Measurements from ENCODE around the gene TGDS. TPM values are rescaled to one million over a fixed set of nuclear protein-coding genes. Genes with fewer than 3 reads are reported as not detected.

The TGDS gene
- total RNA-seq, 2 experiments from 2014 or later, result 7.7 to 8.0 TPM

DNA sequence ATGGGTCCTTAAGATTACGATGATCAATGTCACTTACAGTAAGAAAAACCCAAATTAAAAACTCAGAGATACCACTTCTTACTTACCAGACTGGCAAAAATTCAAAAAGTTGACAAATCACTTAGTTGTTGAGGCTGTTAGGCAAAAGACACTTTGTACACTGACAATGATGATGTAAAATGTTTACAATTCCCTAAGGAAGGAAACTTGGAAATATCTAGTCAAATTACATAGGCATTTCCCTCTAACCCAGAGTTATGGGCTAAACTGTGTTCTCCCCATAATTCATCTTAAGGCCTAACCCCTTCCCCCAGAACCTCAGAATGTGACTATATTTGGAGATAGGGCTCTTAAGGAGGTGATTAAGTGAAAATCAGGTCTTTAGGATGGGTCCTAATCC is 12.0 kb downstream of the TGDS start:
- Histone ChIP-seq H3K4me2 (ENCODE audit: low read length) (no peak overlapping the region), H3K4me3 (ENCODE audit: low read depth, low read length, poor library complexity, severe bottlenecking) (no peak overlapping the region), H3K79me2 (ENCODE audit: insufficient read depth, low read depth, low read length) (no peaks in the 10 kb centered on the region), H2AFZ (ENCODE audit: low read length) (no peak overlapping the region), H3K4me1 (ENCODE audit: insufficient read depth, low read length, poor library complexity, severe bottlenecking) (no peaks in the 10 kb centered on the region), H3K27ac (ENCODE audit: low read depth, low read length, poor library complexity, severe bottlenecking) (no peak overlapping the region), H4K20me1 (ENCODE audit: insufficient read depth, low read length) (no peaks in the 10 kb centered on the region), H3K9me3 (ENCODE audit: low read length) (no peaks in the 10 kb centered on the region), H3K36me3 (ENCODE audit: insufficient read depth, low read length) (peaks cover 47% of the 10 kb centered on the region), H3K9me2 (ENCODE audit: insufficient read depth, low read length) (no peaks in the 10 kb centered on the region)
- TF ChIP-seq CTCF (conservative IDR thresholded peaks at IDR 0.05; ENCODE audit: low read length), result no peak
- no TSS peak for BruUV-seq (replicated peaks)
- POLR2A ChIA-PET, result no interaction called here
- DNase-seq (ENCODE audit: low spot score), result no peak
- CTCF ChIA-PET (ENCODE audit: unreplicated experiment), result no interaction called here
- intact Hi-C loops (cut with micrococcal nuclease; ENCODE audit: unreplicated experiment), result no loop called here

- no peak overlapping the region for H3K4me3 ChIP-seq (ENCODE audit: low read depth, low read length, poor library complexity, severe bottlenecking)
- DNase-seq (ENCODE audit: low spot score), result no peak
- TF ChIP-seq CTCF (conservative IDR thresholded peaks at IDR 0.05; ENCODE audit: low read length) (no peak), EZH2phosphoT487 (IDR thresholded peaks at IDR 0.05; ENCODE audit: borderline replicate concordance, low read depth, low read length) (no peak)
- ChIA-PET POLR2A (interaction anchor here (0.9 to 1.3 kb wide), 2 partner anchors 8 to 12 kb away, joined by 3 read pairs; no protein-coding TSS in a partner anchor), CTCF (ENCODE audit: unreplicated experiment) (no interaction called here)
- no peaks in the 10 kb centered on the region for H3K9me3 ChIP-seq (ENCODE audit: low read length)
- no peaks in the 10 kb centered on the region for H4K20me1 ChIP-seq (ENCODE audit: insufficient read depth, low read length)
- no peak overlapping the region for H2AFZ ChIP-seq (ENCODE audit: low read length)
- H3K9me2 ChIP-seq (ENCODE audit: insufficient read depth, low read length), result no peaks in the 10 kb centered on the region
- H3K4me1 ChIP-seq (ENCODE audit: insufficient read depth, low read length, poor library complexity, severe bottlenecking), result no peaks in the 10 kb centered on the region
- no TSS peak for BruUV-seq (replicated peaks)
- no peak overlapping the region for H3K4me2 ChIP-seq (ENCODE audit: low read length)
- no peaks in the 10 kb centered on the region for H3K79me2 ChIP-seq (ENCODE audit: insufficient read depth, low read depth, low read length)
- intact Hi-C loops (cut with micrococcal nuclease; ENCODE audit: unreplicated experiment), result no loop called here
- peaks cover 58% of the 10 kb centered on the region for H3K36me3 ChIP-seq (ENCODE audit: insufficient read depth, low read length)
- no peak overlapping the region for H3K27ac ChIP-seq (ENCODE audit: low read depth, low read length, poor library complexity, severe bottlenecking)
Observed at GRCh38 chr13:94579063-94579462, 16.9 kb downstream of the TGDS start.

DNA sequence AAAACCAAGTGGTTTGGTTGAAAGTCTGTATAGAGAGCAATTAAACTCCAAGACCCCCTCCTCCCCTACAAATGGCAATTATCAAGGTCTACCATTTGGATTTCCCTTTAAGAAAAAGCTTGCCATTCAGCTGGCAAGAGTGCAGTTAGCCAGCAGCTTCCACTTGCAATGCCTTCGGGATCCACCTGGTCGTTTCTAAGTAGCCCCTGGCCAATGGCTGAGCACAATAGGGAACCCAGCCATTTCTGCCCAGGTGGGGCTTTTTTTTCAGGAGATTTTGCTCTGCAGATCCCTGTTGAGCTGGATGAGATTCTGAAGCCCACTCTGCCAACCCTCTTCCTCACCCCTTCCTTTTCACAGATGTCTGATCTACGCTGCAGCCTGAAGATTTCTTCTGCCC is 26.3 kb downstream of the TGDS start:
- no peaks in the 10 kb centered on the region for H3K9me2 ChIP-seq (ENCODE audit: insufficient read depth, low read length)
- H3K4me2 ChIP-seq (ENCODE audit: low read length), result no peak overlapping the region
- H4K20me1 ChIP-seq (ENCODE audit: insufficient read depth, low read length), result no peaks in the 10 kb centered on the region
- ChIA-PET POLR2A (no interaction called here), CTCF (ENCODE audit: unreplicated experiment) (no interaction called here)
- no peak for DNase-seq (ENCODE audit: low spot score)
- no peaks in the 10 kb centered on the region for H3K79me2 ChIP-seq (ENCODE audit: insufficient read depth, low read depth, low read length)
- no peak overlapping the region for H3K4me3 ChIP-seq (ENCODE audit: low read depth, low read length, poor library complexity, severe bottlenecking)
- H3K9me3 ChIP-seq (ENCODE audit: low read length), result no peaks in the 10 kb centered on the region
- H3K36me3 ChIP-seq (ENCODE audit: insufficient read depth, low read length), result peaks cover 31% of the 10 kb centered on the region
- H3K4me1 ChIP-seq (ENCODE audit: insufficient read depth, low read length, poor library complexity, severe bottlenecking), result no peaks in the 10 kb centered on the region
- TF ChIP-seq CTCF (conservative IDR thresholded peaks at IDR 0.05; ENCODE audit: low read length) (no peak), EZH2phosphoT487 (IDR thresholded peaks at IDR 0.05; ENCODE audit: borderline replicate concordance, low read depth, low read length) (no peak)
- no peak overlapping the region for H2AFZ ChIP-seq (ENCODE audit: low read length)
- no TSS peak for BruUV-seq (replicated peaks)
- intact Hi-C loops (cut with micrococcal nuclease; ENCODE audit: unreplicated experiment), result no loop called here
- H3K27ac ChIP-seq (ENCODE audit: low read depth, low read length, poor library complexity, severe bottlenecking), result no peak overlapping the region

All from OCI-LY7 (cell line).